IPS-18c (cell line): ENCODE measurements around the gene KSR2.

ENCODE experiments used
- H3K4me3 ChIP-seq: 2 replicates; pipeline ENCODE4 v1.7.0; 2013; ENCODE audit warnings: low read depth, mild to moderate bottlenecking, low read length, moderate library complexity; ENCODE audit not compliant: insufficient read depth
- H3K9me3 ChIP-seq: one replicate; pipeline ENCODE4 v1.6.1; 2013; ENCODE audit warnings: mild to moderate bottlenecking, low read length, moderate library complexity; ENCODE audit not compliant: control insufficient read depth, insufficient read depth

Gene KSR2

GRCh38 chr12:117538032-117538690 is 430.6 kb downstream of the KSR2 start:
- no peak overlapping the region for H3K4me3 ChIP-seq
- no peaks in the 10 kb centered on the region for H3K9me3 ChIP-seq

GRCh38 chr12:117533687-117534086 is 435.1 kb downstream of the KSR2 start:
- H3K9me3 ChIP-seq: no peaks in the 10 kb centered on the region
- no peak overlapping the region for H3K4me3 ChIP-seq

GRCh38 chr12:117530796-117531195 is 438.0 kb downstream of the KSR2 start:
- Histone ChIP-seq H3K9me3 (no peaks in the 10 kb centered on the region), H3K4me3 (no peak overlapping the region)

- Histone ChIP-seq H3K4me3 (no peak overlapping the region), H3K9me3 (no peaks in the 10 kb centered on the region)
Measured at GRCh38 chr12:117528538-117528937, 440.3 kb downstream of the KSR2 start.

GRCh38 chr12:117527479-117527855 is 441.3 kb downstream of the KSR2 start:
- Histone ChIP-seq H3K9me3 (no peaks in the 10 kb centered on the region), H3K4me3 (no peak overlapping the region)

GRCh38 chr12:117526757-117527478 is 441.9 kb downstream of the KSR2 start:
- H3K4me3 ChIP-seq: no peak overlapping the region
- no peaks in the 10 kb centered on the region for H3K9me3 ChIP-seq

GRCh38 chr12:117525766-117526165 is 443.0 kb downstream of the KSR2 start:
- Histone ChIP-seq H3K9me3 (no peaks in the 10 kb centered on the region), H3K4me3 (no peak overlapping the region)

- H3K4me3 ChIP-seq: no peak overlapping the region
- H3K9me3 ChIP-seq: no peaks in the 10 kb centered on the region
Measured at GRCh38 chr12:117524806-117525205, 444.0 kb downstream of the KSR2 start.

GRCh38 chr12:117523971-117524370 is 444.8 kb downstream of the KSR2 start:
- no peak overlapping the region for H3K4me3 ChIP-seq
- H3K9me3 ChIP-seq: no peaks in the 10 kb centered on the region

- H3K4me3 ChIP-seq: no peak overlapping the region
- no peaks in the 10 kb centered on the region for H3K9me3 ChIP-seq
Measured at GRCh38 chr12:117522559-117522958, 446.2 kb downstream of the KSR2 start.

GRCh38 chr12:117521867-117522266 is 446.9 kb downstream of the KSR2 start:
- no peaks in the 10 kb centered on the region for H3K9me3 ChIP-seq
- no peak overlapping the region for H3K4me3 ChIP-seq

- Histone ChIP-seq H3K4me3 (no peak overlapping the region), H3K9me3 (no peaks in the 10 kb centered on the region)
Measured at GRCh38 chr12:117521346-117521745, 447.4 kb downstream of the KSR2 start.

GRCh38 chr12:117518594-117519270 is 450.1 kb downstream of the KSR2 start:
- Histone ChIP-seq H3K9me3 (no peaks in the 10 kb centered on the region), H3K4me3 (no peak overlapping the region)

GRCh38 chr12:117517219-117517739 is 451.5 kb downstream of the KSR2 start:
- no peaks in the 10 kb centered on the region for H3K9me3 ChIP-seq
- no peak overlapping the region for H3K4me3 ChIP-seq

GRCh38 chr12:117516034-117516433 is 452.8 kb downstream of the KSR2 start:
- Histone ChIP-seq H3K4me3 (no peak overlapping the region), H3K9me3 (no peaks in the 10 kb centered on the region)

- H3K4me3 ChIP-seq: no peak overlapping the region
- no peaks in the 10 kb centered on the region for H3K9me3 ChIP-seq
Measured at GRCh38 chr12:117514016-117514415, 454.8 kb downstream of the KSR2 start.

- no peak overlapping the region for H3K4me3 ChIP-seq
- H3K9me3 ChIP-seq: no peaks in the 10 kb centered on the region
Measured at GRCh38 chr12:117513353-117513752, 455.4 kb downstream of the KSR2 start.

GRCh38 chr12:117508468-117508867 is 460.3 kb downstream of the KSR2 start:
- Histone ChIP-seq H3K4me3 (no peak overlapping the region), H3K9me3 (no peaks in the 10 kb centered on the region)
